ENCODE measurements around the gene PNMA6E. TPM values are rescaled to one million over a fixed set of nuclear protein-coding genes. Genes with fewer than 3 reads are reported as not detected.

PNMA6E gene
- total RNA-seq, 2 experiments from 2014 or later: not detected

DNA sequence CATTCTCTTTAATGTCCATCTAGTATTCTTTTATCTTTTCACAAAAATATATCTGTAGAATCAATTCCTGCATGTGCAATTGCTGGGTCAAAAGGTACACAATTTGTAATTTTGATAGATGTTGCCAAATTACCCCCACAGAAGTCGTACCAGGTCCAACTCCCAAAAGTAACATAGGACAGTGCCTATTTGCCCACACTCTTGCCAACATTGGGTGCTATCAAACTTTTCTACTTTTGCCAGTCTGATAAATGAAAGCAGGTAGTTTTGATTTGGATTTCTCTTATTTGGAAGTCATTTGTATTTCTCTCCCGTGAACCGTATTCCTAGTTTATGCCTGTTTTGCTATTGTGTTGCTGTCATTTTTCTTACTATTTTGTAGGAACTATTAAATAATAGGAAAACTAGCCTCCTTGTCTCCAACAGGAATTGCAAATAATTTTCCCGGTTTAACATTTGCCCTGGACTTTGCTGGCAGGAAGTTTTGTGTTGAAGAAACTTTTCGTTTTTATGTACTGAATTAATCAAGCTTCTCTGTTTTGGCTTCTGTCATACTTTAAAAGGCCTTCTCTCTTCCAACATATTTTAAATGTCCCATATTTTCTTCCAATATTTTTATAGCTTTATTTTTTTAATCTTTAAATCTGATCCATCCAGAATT lies 34.1 kb downstream of the PNMA6E start:
- ChIA-PET CTCF (no interaction called here), POLR2A (no interaction called here)

DNA sequence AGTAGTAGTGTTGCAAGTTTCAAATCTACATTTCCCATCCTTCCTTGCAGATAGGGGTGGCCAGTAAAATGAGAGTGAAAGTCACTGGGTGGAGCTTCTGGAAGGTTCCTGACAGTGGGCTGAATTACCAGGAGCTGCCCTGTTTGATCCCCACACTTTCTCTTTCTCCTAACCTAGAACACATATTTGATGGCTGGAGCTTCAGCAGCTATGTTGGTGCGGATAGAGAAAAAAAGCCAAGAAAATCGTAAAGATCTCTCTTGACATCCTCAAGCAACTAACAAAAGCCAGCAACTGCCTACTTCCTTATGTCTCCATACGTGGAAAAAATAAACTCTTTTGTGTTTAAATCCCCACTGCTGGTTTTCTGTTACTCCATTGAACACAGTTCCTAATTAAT lies 35.0 kb downstream of the PNMA6E start:
- ChIA-PET CTCF (no interaction called here), POLR2A (no interaction called here)

DNA sequence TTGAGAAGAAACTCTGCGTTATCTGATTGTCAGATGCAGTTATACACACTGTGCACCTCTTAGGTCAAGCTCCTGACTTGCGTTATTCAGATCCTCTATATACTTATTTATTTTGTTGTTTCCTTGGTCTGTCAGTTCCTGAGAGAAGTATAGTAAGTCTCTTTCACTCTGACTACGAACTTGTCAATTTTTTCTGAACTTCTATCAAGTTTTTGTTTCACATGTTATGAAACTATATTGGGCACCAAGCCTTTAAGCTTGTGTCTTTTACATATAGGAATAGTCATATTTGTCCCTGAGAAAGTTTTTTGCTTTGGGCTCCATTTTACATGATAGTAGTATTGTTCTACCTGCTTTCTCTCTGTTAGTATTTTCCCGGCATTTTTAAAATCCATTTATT lies 35.5 kb downstream of the PNMA6E start:
- ChIA-PET POLR2A (no interaction called here), CTCF (no interaction called here)

DNA sequence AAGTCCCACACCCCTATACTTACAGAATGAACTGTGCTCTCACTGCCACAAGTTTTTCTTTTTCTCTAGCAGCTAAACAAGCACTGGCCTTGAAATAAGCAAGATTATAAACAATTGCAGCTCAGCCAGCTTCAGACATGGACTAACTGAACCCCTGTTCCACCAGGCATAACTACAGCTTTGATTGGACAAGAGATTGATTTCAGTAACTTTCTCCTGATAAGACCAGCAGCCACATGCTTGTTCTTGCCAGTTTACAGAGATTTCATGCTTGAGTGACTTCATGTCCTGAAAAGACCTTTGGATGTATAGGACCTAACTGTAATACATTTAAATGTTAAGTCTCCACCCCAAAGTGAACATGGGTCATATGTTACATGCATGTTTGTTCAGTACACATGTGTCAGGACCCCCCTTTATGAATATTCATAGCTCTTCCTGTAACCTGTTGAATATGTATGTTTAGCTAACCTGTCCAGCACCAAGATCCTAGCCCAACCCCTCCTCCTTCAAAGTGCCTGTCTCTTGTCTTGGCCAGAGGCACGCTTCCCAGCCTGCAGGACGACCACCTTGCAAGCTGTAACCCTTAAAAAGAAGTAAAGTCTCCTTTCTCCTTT lies 39.3 kb downstream of the PNMA6E start:
- POLR2A ChIA-PET: no interaction called here
- CTCF ChIA-PET: no interaction called here

DNA sequence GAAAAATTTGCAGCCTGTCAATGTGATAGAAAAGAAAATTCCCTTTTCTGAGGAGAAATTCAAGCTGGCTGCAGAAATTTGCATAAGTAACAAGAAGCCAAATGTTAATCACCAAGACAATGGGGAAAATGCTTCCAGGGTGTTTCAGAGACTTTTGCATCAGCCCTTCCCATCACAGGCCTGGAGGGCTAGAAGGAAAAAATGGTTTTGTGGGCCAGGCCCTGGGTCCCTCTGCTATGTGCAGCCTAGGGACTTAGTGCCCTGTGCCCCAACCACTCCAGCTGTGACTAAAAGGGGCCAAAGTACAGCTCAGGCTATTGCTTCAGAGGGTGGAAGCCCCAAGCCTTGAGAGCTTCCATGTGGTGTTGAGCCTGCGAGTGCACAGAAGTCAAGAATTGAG lies 43.3 kb downstream of the PNMA6E start:
- ChIA-PET POLR2A (no interaction called here), CTCF (no interaction called here)

DNA sequence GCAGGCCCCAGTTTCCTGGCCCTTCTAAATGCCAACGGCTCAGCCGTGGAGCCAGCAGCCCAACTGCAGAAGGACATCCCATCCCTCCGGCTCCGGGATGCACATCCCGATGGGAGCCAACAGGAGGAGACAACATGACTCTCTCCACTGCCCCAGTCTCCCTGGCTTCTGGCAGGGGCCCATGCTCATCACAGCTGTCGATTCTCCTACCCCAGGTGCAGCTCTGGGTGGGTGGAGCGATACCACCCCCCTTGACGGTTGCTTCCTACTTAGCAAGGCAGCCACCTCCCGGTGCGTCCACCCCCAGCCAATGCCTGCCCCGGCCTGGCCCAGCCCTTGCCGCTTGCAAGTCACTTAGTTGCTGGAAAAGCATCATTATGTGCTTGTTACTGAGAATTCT lies 47.7 kb downstream of the PNMA6E start:
- ChIA-PET POLR2A (no interaction called here), CTCF (no interaction called here)

DNA sequence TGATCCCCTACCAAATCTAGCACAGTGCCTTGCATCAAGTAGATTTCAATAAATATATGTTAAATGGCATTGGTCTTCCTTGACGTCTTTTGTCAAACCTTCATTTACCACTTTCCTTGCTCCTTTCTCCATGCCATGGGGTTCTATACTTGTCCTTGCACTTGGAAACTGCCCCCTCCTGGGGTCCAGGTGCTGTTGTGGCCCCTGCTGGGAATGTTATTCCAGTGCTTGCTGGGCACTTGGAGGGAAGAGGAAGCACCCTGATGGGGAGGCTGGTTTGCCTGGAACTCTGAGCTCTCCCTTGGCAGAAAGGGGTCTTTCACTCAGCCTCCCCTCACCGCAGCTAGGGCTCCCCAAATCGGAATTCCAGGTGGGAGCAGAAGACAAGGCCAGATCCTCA lies 48.3 kb downstream of the PNMA6E start:
- ChIA-PET POLR2A (no interaction called here), CTCF (no interaction called here)

DNA sequence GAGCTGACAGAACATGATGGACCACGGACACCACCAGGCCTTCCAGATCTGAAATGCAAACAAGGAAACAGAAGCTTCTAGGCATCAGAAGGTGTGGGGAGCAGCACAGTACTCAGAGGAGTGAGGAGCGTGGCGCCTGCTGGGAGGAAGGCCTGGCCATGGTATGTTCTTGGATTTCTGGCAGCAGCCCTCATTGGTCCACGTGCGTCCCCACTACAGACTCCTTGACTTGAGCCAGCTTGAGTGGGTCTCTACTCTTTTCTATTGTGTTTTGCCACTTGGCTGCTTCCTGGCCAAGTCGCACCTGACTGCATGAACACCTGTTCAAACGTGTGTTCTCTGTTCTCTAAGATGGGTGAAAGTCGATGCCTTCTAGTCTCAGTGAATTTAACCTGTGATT lies 49.2 kb downstream of the PNMA6E start:
- ChIA-PET POLR2A (no interaction called here), CTCF (no interaction called here)

DNA sequence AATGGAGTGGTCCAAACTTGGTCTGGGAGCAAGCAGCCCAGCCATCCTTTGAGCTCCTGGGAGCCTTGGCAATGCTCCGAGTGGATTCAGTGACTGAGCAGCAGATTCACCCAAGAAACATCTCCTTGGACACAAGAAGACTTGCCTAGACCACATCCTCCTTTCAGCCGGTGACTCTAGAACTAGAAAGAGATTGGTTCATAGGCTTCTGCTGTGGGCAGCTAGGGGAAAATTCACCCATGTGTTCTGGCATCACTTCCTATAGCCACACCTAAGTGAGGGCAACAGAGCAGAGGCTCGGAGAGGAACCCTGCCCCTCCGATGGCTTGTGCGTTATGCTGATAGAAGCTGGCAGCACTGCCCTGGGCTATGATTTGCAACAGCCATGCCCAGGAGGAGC lies 51.2 kb downstream of the PNMA6E start:
- POLR2A ChIA-PET: no interaction called here
- CTCF ChIA-PET: no interaction called here

DNA sequence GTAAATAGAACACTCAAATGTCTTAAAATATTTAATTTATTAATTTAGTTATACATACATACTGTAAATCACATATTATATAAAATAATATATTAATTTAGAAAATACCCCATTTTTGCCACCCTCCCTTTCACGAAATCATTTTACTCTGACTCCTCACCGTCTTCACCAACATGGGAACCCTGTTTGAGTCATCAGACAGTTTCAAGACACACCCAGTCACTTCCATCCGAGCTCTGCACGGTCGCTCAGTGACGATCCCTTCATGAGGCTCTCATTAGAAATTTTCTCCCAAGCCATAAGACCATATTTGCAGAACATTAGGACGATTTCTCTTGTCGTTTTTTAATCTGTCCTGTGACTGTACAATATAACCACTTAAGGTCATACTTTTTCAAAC lies 52.7 kb downstream of the PNMA6E start:
- ChIA-PET POLR2A (no interaction called here), CTCF (no interaction called here)

DNA sequence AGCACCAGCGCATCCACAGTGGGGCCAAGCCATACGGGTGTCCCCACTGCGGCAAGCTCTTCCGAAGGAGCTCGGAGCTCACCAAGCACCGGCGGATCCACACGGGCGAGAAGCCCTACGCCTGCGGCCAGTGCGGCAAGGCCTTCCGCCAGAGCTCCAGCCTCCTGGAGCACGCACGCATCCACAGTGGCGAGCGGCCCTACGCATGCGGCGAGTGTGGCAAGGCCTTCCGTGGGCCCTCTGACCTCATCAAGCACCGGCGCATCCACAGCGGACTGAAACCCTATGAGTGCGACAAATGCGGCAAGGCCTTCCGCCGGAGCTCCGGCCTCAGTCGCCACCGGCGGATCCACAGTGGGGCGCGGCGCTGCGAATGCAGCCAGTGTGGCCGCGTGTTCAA lies 53.6 kb downstream of the PNMA6E start:
- ChIA-PET CTCF (no interaction called here), POLR2A (no interaction called here)

Other genes with a start within 250 kb of the PNMA6E start
- not detected for gene MAGEA1, start 222.1 kb downstream of the PNMA6E start, total RNA-seq
- not detected for gene PNMA6F, start 79.6 kb downstream of the PNMA6E start, total RNA-seq
- gene ZNF275, start 67.2 kb downstream of the PNMA6E start, total RNA-seq: 10 to 100 TPM; 10.3 to 10.9 TPM
- gene ZFP92, start 10.1 kb upstream of the PNMA6E start, total RNA-seq: 1 to 10 TPM; 1.8 to 2.0 TPM
- gene TREX2, start 44.7 kb upstream of the PNMA6E start, total RNA-seq: 1 to 10 TPM; 1.7 to 1.9 TPM
- 10 to 100 TPM; 69.2 to 72.2 TPM for gene HAUS7, start 69.2 kb upstream of the PNMA6E start, total RNA-seq
- not detected for gene BGN, start 93.6 kb upstream of the PNMA6E start, total RNA-seq
- not detected for gene ATP2B3, start 116.3 kb upstream of the PNMA6E start, total RNA-seq
- gene CCNQ, start 197.8 kb upstream of the PNMA6E start, total RNA-seq: 10 to 100 TPM; 28.0 to 31.7 TPM
- under 1 TPM; 0.11 to 0.15 TPM for gene DUSP9, start 245.9 kb upstream of the PNMA6E start, total RNA-seq

All from activated CD8-positive, alpha-beta memory T cell treated with anti-CD3 and anti-CD28 coated beads for 36 hours (primary cell).